Cardiac fibroblast (primary cell): ENCODE data around the gene LSP1.

Experiments
- DNase-seq, 2 donors: peaks; one replicate each; pipeline versions ENCODE4 v3.0.0 to v3.0.0-alpha.2; 2010; ENCODE audit warnings: low read depth in 2 of 2
- H3K4me3 ChIP-seq, 2 donors: replicated peaks in 1 of 2; 1 replicate in 1 of 2; 2 replicates in 1 of 2; pipeline ENCODE4 v1.5.1; 2011; ENCODE audit warnings: low read depth in 2 of 2, low read length in 2 of 2, mild to moderate bottlenecking in 2 of 2, moderate library complexity in 1 of 2
- CTCF ChIP-seq: IDR thresholded peaks from one replicate; pipeline ENCODE4 v1.5.1; 2011; ENCODE audit warnings: low read depth, mild to moderate bottlenecking, low read length, inconsistent platforms

Gene LSP1

GRCh38 chr11:1899686-1900085 is 46.8 kb downstream of the LSP1 start:
- DNase-seq = no peak
- no peak overlapping the region for H3K4me3 ChIP-seq
- TF ChIP-seq CTCF = no peak

- peak; percentile 28 to 31 for DNase-seq
- TF ChIP-seq CTCF = no peak
- H3K4me3 ChIP-seq = no peak overlapping the region
These were observed 53.3 kb downstream of the LSP1 start for GRCh38 chr11:1906181-1906580.

- no peak for TF ChIP-seq CTCF
- no peak for DNase-seq
- no peak overlapping the region for H3K4me3 ChIP-seq
These were observed 53.9 kb downstream of the LSP1 start for GRCh38 chr11:1906611-1907423.

- TF ChIP-seq CTCF = no peak
- peak; percentile 80 to 89 for DNase-seq
- H3K4me3 ChIP-seq = no peak overlapping the region
These were observed 55.7 kb downstream of the LSP1 start for GRCh38 chr11:1908618-1909017.

GRCh38 chr11:1909524-1909923 is 56.6 kb downstream of the LSP1 start:
- no peak for TF ChIP-seq CTCF
- no peak for DNase-seq
- no peak overlapping the region for H3K4me3 ChIP-seq

GRCh38 chr11:1912289-1912878 is 59.5 kb downstream of the LSP1 start:
- no peak for DNase-seq
- TF ChIP-seq CTCF = no peak
- H3K4me3 ChIP-seq = no peak overlapping the region
